NB4 (cell line): ENCODE results near the gene TRAPPC12.

ENCODE experiments used
- CTCF ChIP-seq: IDR thresholded peaks from one replicate; pipeline ENCODE4 v1.5.1; 2012; ENCODE audit warnings: low read depth, low read length
- MAX ChIP-seq: IDR thresholded peaks from 2 replicates; pipeline ENCODE4 v1.6.1; 2011; ENCODE audit warnings: low read depth, low read length
- POLR2A ChIP-seq: IDR thresholded peaks from 2 replicates; pipeline ENCODE4 v1.6.1; 2011; ENCODE audit warnings: mild to moderate bottlenecking; ENCODE audit not compliant: insufficient read length; ENCODE audit errors: extremely low read depth

- TF ChIP-seq CTCF: no peak
- TF ChIP-seq MAX: no peak
- no peak for TF ChIP-seq POLR2A
These were observed 2.7 kb upstream of the TRAPPC12 start for GRCh38 chr2:3376821-3377220.
